ENCODE data around the gene ADGRG2. TPM values are rescaled to one million over a fixed set of nuclear protein-coding genes. Genes with fewer than 3 reads are reported as not detected.

The ADGRG2 gene
- total and polyA plus RNA-seq, 2 experiments from 2014 or later = 2.1 to 4.5 TPM

- no peaks in the 10 kb centered on the region for H3K27me3 ChIP-seq
- no peaks in the 10 kb centered on the region for H3K79me2 ChIP-seq
- no peak overlapping the region for H3K4me3 ChIP-seq
- 89% methylated on average over 6 of the region's 6 CpGs for WGBS (ENCODE audit: low lambda C conversion rate, missing lambda C conversion rate)
- no peaks in the 10 kb centered on the region for H3K9me3 ChIP-seq (ENCODE audit: low read depth)
- no peak overlapping the region for H2AFZ ChIP-seq
- TF ChIP-seq EZH2phosphoT487 (IDR thresholded peaks at IDR 0.05; ENCODE audit: low read depth, severe bottlenecking, unreplicated experiment) (no peak), CTCF (IDR thresholded peaks at IDR 0.05; ENCODE audit: poor library complexity) (no peak), EZH2 (IDR thresholded peaks at IDR 0.05; ENCODE audit: borderline replicate concordance) (no peak)
- no peaks in the 10 kb centered on the region for H3K36me3 ChIP-seq (replicated peaks; ENCODE audit: insufficient read depth, low read depth)
- no peaks in the 10 kb centered on the region for H3K4me1 ChIP-seq (ENCODE audit: insufficient read depth)
- no peak overlapping the region for H3K27ac ChIP-seq
- H3K4me2 ChIP-seq = no peak overlapping the region
- no peak for DNase-seq (ENCODE audit: low spot score)
- no peaks in the 10 kb centered on the region for H4K20me1 ChIP-seq (ENCODE audit: insufficient read depth, poor library complexity, severe bottlenecking)
- H3K9me2 ChIP-seq (replicated peaks; ENCODE audit: insufficient read depth) = no peaks in the 10 kb centered on the region
Observed at GRCh38 chrX:18946157-18946556, 176.1 kb downstream of the ADGRG2 start.

GRCh38 chrX:18945483-18945882, 176.8 kb downstream of the ADGRG2 start:
- WGBS (ENCODE audit: low lambda C conversion rate, missing lambda C conversion rate) = 85% methylated on average over 2 of the region's 2 CpGs

GRCh38 chrX:18944482-18944881, 177.8 kb downstream of the ADGRG2 start:
- Histone ChIP-seq H3K4me1 (ENCODE audit: insufficient read depth) (no peaks in the 10 kb centered on the region), H3K79me2 (no peaks in the 10 kb centered on the region), H3K4me2 (no peak overlapping the region), H3K4me3 (no peak overlapping the region), H3K9me2 (replicated peaks; ENCODE audit: insufficient read depth) (no peaks in the 10 kb centered on the region), H4K20me1 (ENCODE audit: insufficient read depth, poor library complexity, severe bottlenecking) (no peaks in the 10 kb centered on the region), H3K27me3 (no peaks in the 10 kb centered on the region), H2AFZ (no peak overlapping the region), H3K9me3 (ENCODE audit: low read depth) (no peaks in the 10 kb centered on the region), H3K36me3 (replicated peaks; ENCODE audit: insufficient read depth, low read depth) (no peaks in the 10 kb centered on the region), H3K27ac (no peak overlapping the region)
- no peak for DNase-seq (ENCODE audit: low spot score)
- 57% methylated on average over 4 of the region's 4 CpGs for WGBS (ENCODE audit: low lambda C conversion rate, missing lambda C conversion rate)
- TF ChIP-seq CTCF (IDR thresholded peaks at IDR 0.05; ENCODE audit: poor library complexity) (no peak), EZH2 (IDR thresholded peaks at IDR 0.05; ENCODE audit: borderline replicate concordance) (no peak), EZH2phosphoT487 (IDR thresholded peaks at IDR 0.05; ENCODE audit: low read depth, severe bottlenecking, unreplicated experiment) (no peak)

More at GRCh38 chrX:18945483-18945882, 176.8 kb downstream of the ADGRG2 start:
- no peaks in the 10 kb centered on the region for H4K20me1 ChIP-seq (ENCODE audit: insufficient read depth, poor library complexity, severe bottlenecking)
- H2AFZ ChIP-seq = no peak overlapping the region
- H3K4me2 ChIP-seq = no peak overlapping the region
- H3K36me3 ChIP-seq (replicated peaks; ENCODE audit: insufficient read depth, low read depth) = no peaks in the 10 kb centered on the region
- no peaks in the 10 kb centered on the region for H3K27me3 ChIP-seq
- H3K79me2 ChIP-seq = no peaks in the 10 kb centered on the region
- H3K9me2 ChIP-seq (replicated peaks; ENCODE audit: insufficient read depth) = no peaks in the 10 kb centered on the region
- H3K27ac ChIP-seq = no peak overlapping the region
- no peaks in the 10 kb centered on the region for H3K9me3 ChIP-seq (ENCODE audit: low read depth)
- no peak for TF ChIP-seq EZH2phosphoT487 (IDR thresholded peaks at IDR 0.05; ENCODE audit: low read depth, severe bottlenecking, unreplicated experiment)
- TF ChIP-seq CTCF (IDR thresholded peaks at IDR 0.05; ENCODE audit: poor library complexity) = no peak
- no peak for TF ChIP-seq EZH2 (IDR thresholded peaks at IDR 0.05; ENCODE audit: borderline replicate concordance)
- H3K4me3 ChIP-seq = no peak overlapping the region
- no peak for DNase-seq (ENCODE audit: low spot score)
- H3K4me1 ChIP-seq (ENCODE audit: insufficient read depth) = no peaks in the 10 kb centered on the region

DNA sequence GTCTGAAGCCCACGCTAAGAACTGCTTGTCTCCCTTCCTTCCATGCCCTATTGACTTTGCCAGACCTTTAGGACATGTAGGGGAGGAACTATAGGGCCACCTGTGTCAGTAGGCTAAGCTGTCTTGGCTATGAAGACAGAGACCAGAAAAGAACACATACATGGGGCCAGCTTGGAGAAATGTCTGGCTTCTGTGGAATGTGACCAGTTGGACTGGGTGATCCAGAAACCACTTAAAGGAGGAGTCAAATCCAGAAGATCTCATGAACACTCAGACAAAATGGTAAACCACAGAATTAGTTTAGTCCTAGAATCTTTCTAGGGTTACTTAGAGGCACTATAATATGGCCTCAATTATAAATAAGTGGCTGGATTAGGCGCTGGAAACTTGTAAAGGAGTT, 180.4 kb downstream of the ADGRG2 start:
- H3K9me2 ChIP-seq (replicated peaks; ENCODE audit: insufficient read depth) = no peaks in the 10 kb centered on the region
- no peak overlapping the region for H3K4me2 ChIP-seq
- DNase-seq (ENCODE audit: low spot score) = no peak
- no peak overlapping the region for H2AFZ ChIP-seq
- H3K4me3 ChIP-seq = no peak overlapping the region
- no peaks in the 10 kb centered on the region for H3K4me1 ChIP-seq (ENCODE audit: insufficient read depth)
- no peaks in the 10 kb centered on the region for H3K79me2 ChIP-seq
- H3K36me3 ChIP-seq (replicated peaks; ENCODE audit: insufficient read depth, low read depth) = no peaks in the 10 kb centered on the region
- H3K9me3 ChIP-seq (ENCODE audit: low read depth) = no peaks in the 10 kb centered on the region
- WGBS (ENCODE audit: low lambda C conversion rate, missing lambda C conversion rate) = 27% methylated on average over 2 of the region's 2 CpGs
- no peaks in the 10 kb centered on the region for H3K27me3 ChIP-seq
- no peaks in the 10 kb centered on the region for H4K20me1 ChIP-seq (ENCODE audit: insufficient read depth, poor library complexity, severe bottlenecking)
- no peak overlapping the region for H3K27ac ChIP-seq
- TF ChIP-seq EZH2phosphoT487 (IDR thresholded peaks at IDR 0.05; ENCODE audit: low read depth, severe bottlenecking, unreplicated experiment) = no peak
- TF ChIP-seq CTCF (IDR thresholded peaks at IDR 0.05; ENCODE audit: poor library complexity) = no peak
- no peak for TF ChIP-seq EZH2 (IDR thresholded peaks at IDR 0.05; ENCODE audit: borderline replicate concordance)
